HepG2 (cell line): ENCODE data around the gene ZNF853. TPM values are rescaled to one million over a fixed set of nuclear protein-coding genes. Genes with fewer than 3 reads are reported as not detected.

ENCODE experiments used
- ARNT ChIP-seq: fragments of 450-650 bp; IDR thresholded peaks from 2 replicates; pipeline ENCODE4 v1.6.1; 2017
- ATF2 ChIP-seq: sonication (generic); formaldehyde crosslinking; IDR thresholded peaks from 2 replicates; pipeline ENCODE4 v1.4.0; 2020; ENCODE audit warnings: missing genetic modification reagents
- EP300 ChIP-seq, 3 experiments: sonication (generic) in 1 of 3; formaldehyde crosslinking in 1 of 3; IDR thresholded peaks; 2 replicates each; pipeline versions ENCODE4 v1.5.1 to v1.6.1; 2011 to 2020; ENCODE audit warnings: low read depth in 2 of 3, low read length in 2 of 3, borderline replicate concordance in 1 of 3, improper control_type of control experiment in 1 of 3, mild to moderate bottlenecking in 1 of 3, missing genetic modification reagents in 1 of 3, moderate library complexity in 1 of 3
- ISL2 ChIP-seq: sonication (generic); formaldehyde crosslinking; IDR thresholded peaks from 2 replicates; pipeline ENCODE4 v1.5.0; 2020; ENCODE audit warnings: missing genetic modification reagents
- NR2C2 ChIP-seq: sonication (generic); formaldehyde crosslinking; IDR thresholded peaks from 2 replicates; pipeline ENCODE4 v1.4.0; 2020; ENCODE audit warnings: missing genetic modification reagents, mild to moderate bottlenecking, moderate library complexity, borderline replicate concordance
- POLR2A ChIP-seq, 2 experiments: IDR thresholded peaks; 2 replicates each; pipeline ENCODE4 v1.6.1; 2011; ENCODE audit warnings: low read depth in 2 of 2, low read length in 2 of 2, mild to moderate bottlenecking in 1 of 2, moderate library complexity in 1 of 2; ENCODE audit not compliant: insufficient read depth in 1 of 2
- SALL1 ChIP-seq: sonication (generic); formaldehyde crosslinking; IDR thresholded peaks from 2 replicates; pipeline ENCODE4 v1.8.0; 2022; ENCODE audit warnings: mild to moderate bottlenecking, missing genetic modification reagents
- ZBTB26 ChIP-seq: IDR thresholded peaks from 2 replicates; pipeline ENCODE4 v1.6.1; 2016; ENCODE audit warnings: missing compliant biosample characterization, missing genetic modification reagents, borderline replicate concordance
- ZNF12 ChIP-seq: sonication (generic); formaldehyde crosslinking; IDR thresholded peaks from 2 replicates; pipeline ENCODE4 v1.5.0; 2020; ENCODE audit warnings: missing genetic modification reagents
- ZNF317 ChIP-seq: sonication (generic); formaldehyde crosslinking; IDR thresholded peaks from 2 replicates; pipeline ENCODE4 v1.5.0; 2020; ENCODE audit warnings: mild to moderate bottlenecking, missing genetic modification reagents
- ZNF589 ChIP-seq: sonication (generic); formaldehyde crosslinking; conservative IDR thresholded peaks from 2 replicates; pipeline ENCODE4 v1.8.0; 2022; ENCODE audit warnings: mild to moderate bottlenecking, moderate library complexity, missing genetic modification reagents
- ZNF605 ChIP-seq: sonication (generic); formaldehyde crosslinking; IDR thresholded peaks from 2 replicates; pipeline ENCODE4 v1.8.0; 2022; ENCODE audit warnings: mild to moderate bottlenecking, missing genetic modification reagents
- ZNF678 ChIP-seq: sonication (generic); formaldehyde crosslinking; IDR thresholded peaks from 2 replicates; pipeline ENCODE4 v1.4.0; 2020; ENCODE audit warnings: mild to moderate bottlenecking, missing genetic modification reagents
- polyA plus RNA-seq, 8 experiments: library from polyadenylated mRNA; depleted of rRNA in 3 of 8; stranded (reverse) in 7 of 8; unstranded in 1 of 8; fragments of >200 nt; fragmentation: Illumina TruSeq in 4 of 8; extraction: Trizol in 4 of 8; gene quantifications; 2 replicates each; pipeline versions ENCODE4 v1.2.1 to v1.2.3, GENCODE V29; 2011 to 2016; ENCODE audit warnings: low read depth in 4 of 8, missing spikeins in 1 of 8, mixed read lengths in 1 of 8; ENCODE audit not compliant: insufficient read depth in 1 of 8
- total RNA-seq, 5 experiments: library from RNA; depleted of rRNA; stranded (reverse); fragments of >200 nt; fragmentation: Illumina TruSeq; extraction: Trizol; gene quantifications; 2 replicates each; pipeline ENCODE4 v1.2.3, GENCODE V29; 2016; ENCODE audit warnings: low read depth in 1 of 5
- TF ChIP-seq, protein P1 (sequence below): sonication (generic); formaldehyde crosslinking; IDR thresholded peaks from 2 replicates; pipeline ENCODE4 v1.4.0; 2020; ENCODE audit warnings: missing genetic modification reagents
- TF ChIP-seq, protein P2 (sequence below): IDR thresholded peaks from 2 replicates; pipeline ENCODE4 v1.6.1; 2018; ENCODE audit warnings: missing genetic modification reagents, mild to moderate bottlenecking, missing compliant biosample characterization
- TF ChIP-seq, protein P3 (sequence below): sonication (generic); formaldehyde crosslinking; IDR thresholded peaks from 2 replicates; pipeline ENCODE4 v1.5.0; 2020; ENCODE audit warnings: mild to moderate bottlenecking, missing genetic modification reagents
- TF ChIP-seq, protein P4 (sequence below): sonication (generic); formaldehyde crosslinking; IDR thresholded peaks from 2 replicates; pipeline ENCODE4 v1.8.0; 2022; ENCODE audit warnings: missing genetic modification reagents, mild to moderate bottlenecking, moderate library complexity, borderline replicate concordance

The ZNF853 gene
- total and polyA plus RNA-seq, 2 of the 13 experiments (the other 11 are each of a cell fraction or from before 2014, with no cell fraction given), result 2.1 to 6.2 TPM

DNA sequence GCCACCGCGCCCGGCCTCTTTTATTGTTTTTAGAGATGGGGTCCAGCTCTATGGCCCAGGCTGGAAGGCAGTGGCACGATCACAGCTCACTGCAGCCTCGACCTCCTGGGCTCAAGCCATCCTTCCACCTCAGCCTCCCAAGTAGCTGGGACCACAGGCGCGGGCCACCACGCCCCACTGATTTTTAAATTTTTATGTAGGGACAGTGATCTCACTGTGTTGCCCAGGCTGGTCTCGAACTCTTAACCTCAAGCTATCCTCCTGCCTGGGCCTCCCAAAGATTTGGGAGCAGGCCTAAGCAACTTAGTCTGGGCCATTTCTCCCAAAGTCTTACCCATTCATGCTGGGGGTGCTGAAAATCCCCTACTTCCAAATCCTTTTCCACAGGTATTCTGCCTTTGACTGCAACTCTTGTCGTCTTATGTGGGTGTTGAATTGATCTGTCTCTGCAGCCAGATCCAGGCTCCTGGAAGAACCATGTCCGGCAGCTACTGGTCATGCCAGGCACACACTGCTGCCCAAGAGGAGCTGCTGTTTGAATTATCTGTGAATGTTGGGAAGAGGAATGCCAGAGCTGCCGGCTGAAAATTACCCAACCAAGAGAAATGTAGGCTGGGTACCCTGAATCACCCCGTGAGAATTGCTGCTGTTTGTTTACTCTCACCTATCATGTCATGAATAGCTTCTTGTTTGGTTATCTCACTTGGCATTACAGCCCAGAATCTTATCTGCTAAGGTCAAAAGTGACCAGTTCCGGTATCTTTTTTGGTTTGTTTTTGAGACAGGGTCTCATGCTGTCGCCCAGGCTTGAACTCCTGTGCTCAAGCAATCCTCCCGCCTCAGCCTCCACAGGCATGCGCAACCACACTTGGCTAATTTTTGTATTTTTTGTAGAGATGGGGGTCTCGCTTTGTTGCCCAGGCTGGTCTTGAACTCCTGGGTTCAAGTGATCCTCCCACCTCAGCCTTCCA, 37.0 kb upstream of the ZNF853 start (continued):
- TF ChIP-seq ZNF678 (CRISPR knock-in tag) (no peak), ZBTB26 (no peak), ZNF589 (CRISPR knock-in tag) (0 out of 2 replicates have a peak, but pooled peaks have one; percentile 53), ATF2 (CRISPR knock-in tag) (peak; percentile 65; the same call in 1 of the 2 replicates), ARNT (no peak), ZNF317 (CRISPR knock-in tag) (peak; percentile 75; the same call in 1 of the 2 replicates), ZNF605 (no peak), POLR2A (IDR thresholded peaks at IDR 0.05; ENCODE audit: insufficient read depth in 1 of 2, low read depth in 2 of 2, low read length in 2 of 2) (peak; percentile 48 to 98; a peak in 3 of 4 replicates), ZNF12 (CRISPR knock-in tag) (peak; percentile 60; the same call in 1 of the 2 replicates), NR2C2 (CRISPR knock-in tag) (peak; percentile 89), SALL1 (peak; percentile 69), EP300 (IDR thresholded peaks at IDR 0.05; ENCODE audit: low read depth in 2 of 2, low read length in 2 of 2) (peak; percentile 59 to 92; a peak in 3 of 4 replicates), EP300 (CRISPR knock-in tag; IDR thresholded peaks at IDR 0.05; ENCODE audit: borderline replicate concordance) (peak; percentile 85; the same call in 1 of the 2 replicates), ISL2 (CRISPR knock-in tag) (peak; percentile 82)
- TF ChIP-seq, protein P1, sequence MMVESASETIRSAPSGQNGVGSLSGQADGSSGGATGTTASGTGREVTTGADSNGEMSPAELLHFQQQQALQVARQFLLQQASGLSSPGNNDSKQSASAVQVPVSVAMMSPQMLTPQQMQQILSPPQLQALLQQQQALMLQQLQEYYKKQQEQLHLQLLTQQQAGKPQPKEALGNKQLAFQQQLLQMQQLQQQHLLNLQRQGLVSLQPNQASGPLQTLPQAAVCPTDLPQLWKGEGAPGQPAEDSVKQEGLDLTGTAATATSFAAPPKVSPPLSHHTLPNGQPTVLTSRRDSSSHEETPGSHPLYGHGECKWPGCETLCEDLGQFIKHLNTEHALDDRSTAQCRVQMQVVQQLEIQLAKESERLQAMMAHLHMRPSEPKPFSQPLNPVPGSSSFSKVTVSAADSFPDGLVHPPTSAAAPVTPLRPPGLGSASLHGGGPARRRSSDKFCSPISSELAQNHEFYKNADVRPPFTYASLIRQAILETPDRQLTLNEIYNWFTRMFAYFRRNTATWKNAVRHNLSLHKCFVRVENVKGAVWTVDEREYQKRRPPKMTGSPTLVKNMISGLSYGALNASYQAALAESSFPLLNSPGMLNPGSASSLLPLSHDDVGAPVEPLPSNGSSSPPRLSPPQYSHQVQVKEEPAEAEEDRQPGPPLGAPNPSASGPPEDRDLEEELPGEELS, result peak; percentile 93
- TF ChIP-seq, protein P2, sequence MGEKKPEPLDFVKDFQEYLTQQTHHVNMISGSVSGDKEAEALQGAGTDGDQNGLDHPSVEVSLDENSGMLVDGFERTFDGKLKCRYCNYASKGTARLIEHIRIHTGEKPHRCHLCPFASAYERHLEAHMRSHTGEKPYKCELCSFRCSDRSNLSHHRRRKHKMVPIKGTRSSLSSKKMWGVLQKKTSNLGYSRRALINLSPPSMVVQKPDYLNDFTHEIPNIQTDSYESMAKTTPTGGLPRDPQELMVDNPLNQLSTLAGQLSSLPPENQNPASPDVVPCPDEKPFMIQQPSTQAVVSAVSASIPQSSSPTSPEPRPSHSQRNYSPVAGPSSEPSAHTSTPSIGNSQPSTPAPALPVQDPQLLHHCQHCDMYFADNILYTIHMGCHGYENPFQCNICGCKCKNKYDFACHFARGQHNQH (CRISPR knock-in tag), result peak; percentile 47
- TF ChIP-seq, protein P3, sequence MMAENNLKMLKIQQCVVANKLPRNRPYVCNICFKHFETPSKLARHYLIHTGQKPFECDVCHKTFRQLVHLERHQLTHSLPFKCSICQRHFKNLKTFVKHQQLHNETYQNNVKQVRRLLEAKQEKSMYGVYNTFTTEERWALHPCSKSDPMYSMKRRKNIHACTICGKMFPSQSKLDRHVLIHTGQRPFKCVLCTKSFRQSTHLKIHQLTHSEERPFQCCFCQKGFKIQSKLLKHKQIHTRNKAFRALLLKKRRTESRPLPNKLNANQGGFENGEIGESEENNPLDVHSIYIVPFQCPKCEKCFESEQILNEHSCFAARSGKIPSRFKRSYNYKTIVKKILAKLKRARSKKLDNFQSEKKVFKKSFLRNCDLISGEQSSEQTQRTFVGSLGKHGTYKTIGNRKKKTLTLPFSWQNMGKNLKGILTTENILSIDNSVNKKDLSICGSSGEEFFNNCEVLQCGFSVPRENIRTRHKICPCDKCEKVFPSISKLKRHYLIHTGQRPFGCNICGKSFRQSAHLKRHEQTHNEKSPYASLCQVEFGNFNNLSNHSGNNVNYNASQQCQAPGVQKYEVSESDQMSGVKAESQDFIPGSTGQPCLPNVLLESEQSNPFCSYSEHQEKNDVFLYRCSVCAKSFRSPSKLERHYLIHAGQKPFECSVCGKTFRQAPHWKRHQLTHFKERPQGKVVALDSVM (CRISPR knock-in tag), result peak; percentile 92
- TF ChIP-seq, protein P4, sequence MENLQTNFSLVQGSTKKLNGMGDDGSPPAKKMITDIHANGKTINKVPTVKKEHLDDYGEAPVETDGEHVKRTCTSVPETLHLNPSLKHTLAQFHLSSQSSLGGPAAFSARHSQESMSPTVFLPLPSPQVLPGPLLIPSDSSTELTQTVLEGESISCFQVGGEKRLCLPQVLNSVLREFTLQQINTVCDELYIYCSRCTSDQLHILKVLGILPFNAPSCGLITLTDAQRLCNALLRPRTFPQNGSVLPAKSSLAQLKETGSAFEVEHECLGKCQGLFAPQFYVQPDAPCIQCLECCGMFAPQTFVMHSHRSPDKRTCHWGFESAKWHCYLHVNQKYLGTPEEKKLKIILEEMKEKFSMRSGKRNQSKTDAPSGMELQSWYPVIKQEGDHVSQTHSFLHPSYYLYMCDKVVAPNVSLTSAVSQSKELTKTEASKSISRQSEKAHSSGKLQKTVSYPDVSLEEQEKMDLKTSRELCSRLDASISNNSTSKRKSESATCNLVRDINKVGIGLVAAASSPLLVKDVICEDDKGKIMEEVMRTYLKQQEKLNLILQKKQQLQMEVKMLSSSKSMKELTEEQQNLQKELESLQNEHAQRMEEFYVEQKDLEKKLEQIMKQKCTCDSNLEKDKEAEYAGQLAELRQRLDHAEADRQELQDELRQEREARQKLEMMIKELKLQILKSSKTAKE (CRISPR knock-in tag), result peak; percentile 66; the same call in 1 of the 2 replicates
